Head of caudate nucleus (tissue), 42 donors: ENCODE results near the gene RNF4.
A peak's percentile ranks its signal among the peaks of the same experiment; 100 is the strongest.

Experiments
- DNase-seq, 42 donors: peaks; one replicate each; pipeline versions ENCODE4 v3.0.0 to v3.0.0-alpha.2; 2020 to 2021; ENCODE audit warnings: mixed read lengths in 7 of 42
- intact Hi-C: fragments of 100-400 bp; cut with DNase I; formaldehyde crosslinking; loops from one replicate; pipeline ENCODE4 v1.15.0; 2022

Gene RNF4

GRCh38 chr4:2478229-2478628 is 9.3 kb downstream of the RNF4 start:
- DNase-seq: no peak
- intact Hi-C loops: no loop called here

GRCh38 chr4:2480649-2481048 is 11.7 kb downstream of the RNF4 start:
- DNase-seq: no peak
- intact Hi-C loops: no loop called here

GRCh38 chr4:2482192-2482591 is 13.3 kb downstream of the RNF4 start:
- intact Hi-C loops: no loop called here
- DNase-seq: no peak

GRCh38 chr4:2482693-2483092 is 13.8 kb downstream of the RNF4 start:
- intact Hi-C loops: no loop called here
- DNase-seq: peak in 23 of 42 donors; percentile 16 to 76 (median 41)

GRCh38 chr4:2483237-2483636 is 14.3 kb downstream of the RNF4 start:
- intact Hi-C loops: no loop called here
- no peak for DNase-seq

- intact Hi-C loops: no loop called here
- DNase-seq: no peak
Observed at GRCh38 chr4:2484185-2484584, 15.3 kb downstream of the RNF4 start.

- peak; percentile 18 to 82 (median 63) for DNase-seq
- intact Hi-C loops: no loop called here
Observed at GRCh38 chr4:2484993-2485392, 16.1 kb downstream of the RNF4 start.

- DNase-seq: no peak
- intact Hi-C loops: no loop called here
Observed at GRCh38 chr4:2485956-2486355, 17.1 kb downstream of the RNF4 start.

GRCh38 chr4:2486981-2487380 is 18.1 kb downstream of the RNF4 start:
- intact Hi-C loops: no loop called here

GRCh38 chr4:2487632-2488031 is 18.7 kb downstream of the RNF4 start:
- intact Hi-C loops: no loop called here
- no peak for DNase-seq

More at GRCh38 chr4:2486981-2487380, 18.1 kb downstream of the RNF4 start:
- no peak for DNase-seq

- intact Hi-C loops: no loop called here
- DNase-seq: no peak
Observed at GRCh38 chr4:2489081-2489805, 20.3 kb downstream of the RNF4 start.

GRCh38 chr4:2489841-2490552 is 21.1 kb downstream of the RNF4 start:
- intact Hi-C loops: no loop called here
- no peak for DNase-seq

GRCh38 chr4:2492970-2493369 is 24.1 kb downstream of the RNF4 start:
- intact Hi-C loops: no loop called here

GRCh38 chr4:2494992-2495391 is 26.1 kb downstream of the RNF4 start:
- DNase-seq: no peak
- intact Hi-C loops: no loop called here

More at GRCh38 chr4:2492970-2493369, 24.1 kb downstream of the RNF4 start:
- DNase-seq: peak in 15 of 42 donors; percentile 9 to 78 (median 44)

GRCh38 chr4:2497324-2497723 is 28.4 kb downstream of the RNF4 start:
- intact Hi-C loops: no loop called here
- DNase-seq: no peak

- DNase-seq: peak in 5 of 42 donors; percentile 18 to 45 (median 22)
- intact Hi-C loops: no loop called here
Observed at GRCh38 chr4:2497931-2498330, 29.0 kb downstream of the RNF4 start.

GRCh38 chr4:2500547-2500946 is 31.6 kb downstream of the RNF4 start:
- DNase-seq: no peak
- intact Hi-C loops: no loop called here

- no peak for DNase-seq
- intact Hi-C loops: no loop called here
Observed at GRCh38 chr4:2501034-2501594, 32.2 kb downstream of the RNF4 start.

GRCh38 chr4:2503809-2504208 is 34.9 kb downstream of the RNF4 start:
- intact Hi-C loops: no loop called here
- DNase-seq: no peak

GRCh38 chr4:2507259-2507658 is 38.4 kb downstream of the RNF4 start:
- intact Hi-C loops: no loop called here
- no peak for DNase-seq
